Suprapubic skin (tissue), 4 donors: ENCODE measurements around the gene SDR42E1. TPM values are rescaled to one million over a fixed set of nuclear protein-coding genes. Genes with fewer than 3 reads are reported as not detected.

ENCODE experiments used
- DNase-seq, 2 donors: peaks; one replicate each; pipeline ENCODE4 v3.0.0-alpha.2; 2019; ENCODE audit warnings: low spot score in 2 of 2
- H3K27ac ChIP-seq: fragments of 200-600 bp; sonication (generic); one replicate; pipeline ENCODE4 v1.5.1; 2019
- H3K27me3 ChIP-seq: fragments of 200-600 bp; sonication (generic); one replicate; pipeline ENCODE4 v1.5.1; 2019
- H3K36me3 ChIP-seq: fragments of 200-600 bp; sonication (generic); one replicate; pipeline ENCODE4 v1.5.1; 2019
- H3K4me1 ChIP-seq: fragments of 200-600 bp; sonication (generic); one replicate; pipeline ENCODE4 v1.5.1; 2019
- H3K4me3 ChIP-seq: fragments of 200-600 bp; sonication (generic); one replicate; pipeline ENCODE4 v1.5.1; 2019; ENCODE audit warnings: mild to moderate bottlenecking
- H3K9me3 ChIP-seq: fragments of 200-600 bp; sonication (generic); one replicate; pipeline ENCODE4 v1.5.1; 2019
- CTCF ChIP-seq, 2 donors: fragments of 200-600 bp in 1 of 2; fragments of 450-650 bp in 1 of 2; sonication (generic) in 1 of 2; IDR thresholded peaks; one replicate each; pipeline ENCODE4 v1.5.1; 2016 to 2019; ENCODE audit warnings: antibody characterized with exemption in 2 of 2, mild to moderate bottlenecking in 1 of 2, moderate library complexity in 1 of 2
- EP300 ChIP-seq: sonication (generic); formaldehyde crosslinking; IDR thresholded peaks from one replicate; pipeline ENCODE4 v1.6.1; 2017; ENCODE audit warnings: antibody characterized with exemption
- POLR2A ChIP-seq, 2 donors: fragments of 450-650 bp; IDR thresholded peaks; one replicate each; pipeline ENCODE4 v1.6.1; 2017; ENCODE audit warnings: antibody characterized with exemption in 2 of 2, mild to moderate bottlenecking in 2 of 2, moderate library complexity in 2 of 2
- POLR2AphosphoS5 ChIP-seq, 3 donors: sonication (generic); formaldehyde crosslinking; IDR thresholded peaks; one replicate each; pipeline ENCODE4 v1.6.1; 2017; ENCODE audit warnings: antibody characterized with exemption in 3 of 3
- WGBS: methylation state at CpG from one replicate; pipeline ENCODE4 v1.1.5; 2018; 5-methylcytosine and 5-hydroxymethylcytosine counted together
- total RNA-seq, 4 donors: library from RNA; depleted of rRNA; stranded (reverse); fragments of >200 nt; gene quantifications; one replicate each; pipeline ENCODE4 v1.1.0, GENCODE V29; 2016

SDR42E1 gene
- total RNA-seq, 4 donors from 2014 or later: 21.5 to 34.6 (median 28.3) TPM

GRCh38 chr16:81996664-81997509 is 14.4 kb downstream of the SDR42E1 start:
- no peak for DNase-seq
- WGBS: 37% methylated on average over 11 of the region's 11 CpGs

GRCh38 chr16:81995651-81996050 is 15.6 kb downstream of the SDR42E1 start:
- peaks cover 9% of the 10 kb centered on the region for H3K36me3 ChIP-seq
- H3K9me3 ChIP-seq: no peaks in the 10 kb centered on the region
- TF ChIP-seq CTCF (IDR thresholded peaks at IDR 0.05) (no peak), POLR2A (IDR thresholded peaks at IDR 0.05) (no peak), POLR2AphosphoS5 (IDR thresholded peaks at IDR 0.05) (no peak), EP300 (no peak)
- H3K4me1 ChIP-seq: peaks cover 20% of the 10 kb centered on the region
- no peak overlapping the region for H3K27ac ChIP-seq
- H3K4me3 ChIP-seq: no peak overlapping the region
- no peak for DNase-seq
- H3K27me3 ChIP-seq: no peaks in the 10 kb centered on the region
- WGBS: 81% methylated on average over 3 of the region's 3 CpGs

More at GRCh38 chr16:81996664-81997509, 14.4 kb downstream of the SDR42E1 start:
- Histone ChIP-seq H3K9me3 (no peaks in the 10 kb centered on the region), H3K4me1 (peaks cover 20% of the 10 kb centered on the region), H3K27me3 (no peaks in the 10 kb centered on the region), H3K4me3 (no peak overlapping the region), H3K27ac (peak overlapping the region; percentile 55), H3K36me3 (peaks cover 9% of the 10 kb centered on the region)
- TF ChIP-seq CTCF (IDR thresholded peaks at IDR 0.05) (peak in 1 of 2 donors; percentile 23), POLR2AphosphoS5 (IDR thresholded peaks at IDR 0.05) (no peak), EP300 (no peak), POLR2A (IDR thresholded peaks at IDR 0.05) (no peak)

GRCh38 chr16:81994485-81994884 is 16.8 kb downstream of the SDR42E1 start:
- WGBS: 63% methylated on average over 5 of the region's 5 CpGs
- no peak overlapping the region for H3K27ac ChIP-seq
- peak in 1 of 2 donors; percentile 48 for TF ChIP-seq CTCF (IDR thresholded peaks at IDR 0.05)
- TF ChIP-seq POLR2AphosphoS5 (IDR thresholded peaks at IDR 0.05): no peak
- no peak for TF ChIP-seq EP300

GRCh38 chr16:81992859-81993258 is 18.4 kb downstream of the SDR42E1 start:
- no peak for TF ChIP-seq CTCF (IDR thresholded peaks at IDR 0.05)
- TF ChIP-seq POLR2A (IDR thresholded peaks at IDR 0.05): no peak
- TF ChIP-seq POLR2AphosphoS5 (IDR thresholded peaks at IDR 0.05): no peak
- no peak for TF ChIP-seq EP300
- no peaks in the 10 kb centered on the region for H3K36me3 ChIP-seq

More at GRCh38 chr16:81994485-81994884, 16.8 kb downstream of the SDR42E1 start:
- H3K27me3 ChIP-seq: no peaks in the 10 kb centered on the region
- peaks cover 20% of the 10 kb centered on the region for H3K4me1 ChIP-seq
- no peak overlapping the region for H3K4me3 ChIP-seq
- H3K36me3 ChIP-seq: peaks cover 2% of the 10 kb centered on the region
- no peaks in the 10 kb centered on the region for H3K9me3 ChIP-seq
- DNase-seq: no peak

GRCh38 chr16:81987706-81988105 is 23.6 kb downstream of the SDR42E1 start:
- TF ChIP-seq POLR2A (IDR thresholded peaks at IDR 0.05) (no peak), CTCF (IDR thresholded peaks at IDR 0.05) (no peak), EP300 (no peak), POLR2AphosphoS5 (IDR thresholded peaks at IDR 0.05) (no peak)
- WGBS: 66% methylated on average over 5 of the region's 5 CpGs
- no peaks in the 10 kb centered on the region for H3K36me3 ChIP-seq
- no peaks in the 10 kb centered on the region for H3K27me3 ChIP-seq
- no peaks in the 10 kb centered on the region for H3K9me3 ChIP-seq
- no peaks in the 10 kb centered on the region for H3K4me1 ChIP-seq
- H3K27ac ChIP-seq: no peak overlapping the region
- DNase-seq: no peak
- H3K4me3 ChIP-seq: no peak overlapping the region

More at GRCh38 chr16:81992859-81993258, 18.4 kb downstream of the SDR42E1 start:
- Histone ChIP-seq H3K4me3 (no peak overlapping the region), H3K27ac (no peak overlapping the region), H3K4me1 (peaks cover 19% of the 10 kb centered on the region), H3K9me3 (no peaks in the 10 kb centered on the region), H3K27me3 (no peaks in the 10 kb centered on the region)
- no peak for DNase-seq
- 63% methylated on average over 3 of the region's 3 CpGs for WGBS
